ENCODE data around the gene PDS5B.
A peak's percentile ranks its signal among the peaks of the same experiment; 100 is the strongest.
"Not testable (repeated sequence)": the region's sequence is repeated elsewhere in the genome, so short reads cannot be mapped to it uniquely, and the experiment has no call there.

PDS5B gene

DNA sequence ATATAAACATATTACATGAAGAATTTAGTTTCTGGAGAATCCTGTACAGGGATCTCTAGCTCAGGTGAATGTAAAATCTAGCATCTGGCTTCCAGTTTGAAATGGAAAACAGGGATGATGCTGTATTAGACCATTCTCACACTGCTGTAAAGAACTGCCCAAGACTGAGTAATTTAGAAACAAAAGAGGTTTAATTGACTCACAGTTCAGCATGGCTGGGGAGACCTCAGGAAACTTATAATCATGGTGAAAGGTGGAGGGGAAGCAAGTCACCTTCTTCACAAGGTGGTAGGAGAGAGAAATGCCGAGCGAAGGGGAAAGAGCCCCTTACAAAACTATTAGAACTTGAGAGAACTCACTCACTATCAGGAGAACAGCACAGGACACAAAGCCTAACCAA is 30.6 kb upstream of the PDS5B start:
- H2AFZ ChIP-seq (ENCODE audit: low read length, unreplicated experiment), result no peak overlapping the region
- H3K79me2 ChIP-seq (ENCODE audit: control insufficient read depth, insufficient read depth, low read length, unreplicated experiment), result no peaks in the 10 kb centered on the region
- H3K4me1 ChIP-seq (ENCODE audit: control insufficient read depth, insufficient read depth, low read length, unreplicated experiment), result no peaks in the 10 kb centered on the region
- no peak overlapping the region for H3K4me3 ChIP-seq (ENCODE audit: low read depth, low read length)
- no peaks in the 10 kb centered on the region for H3K36me3 ChIP-seq (ENCODE audit: insufficient read depth, low read length)
- no peak overlapping the region for H3K27ac ChIP-seq (ENCODE audit: low read depth, low read length)
- H3K27me3 ChIP-seq (ENCODE audit: insufficient read depth, low read length), result no peaks in the 10 kb centered on the region

DNA sequence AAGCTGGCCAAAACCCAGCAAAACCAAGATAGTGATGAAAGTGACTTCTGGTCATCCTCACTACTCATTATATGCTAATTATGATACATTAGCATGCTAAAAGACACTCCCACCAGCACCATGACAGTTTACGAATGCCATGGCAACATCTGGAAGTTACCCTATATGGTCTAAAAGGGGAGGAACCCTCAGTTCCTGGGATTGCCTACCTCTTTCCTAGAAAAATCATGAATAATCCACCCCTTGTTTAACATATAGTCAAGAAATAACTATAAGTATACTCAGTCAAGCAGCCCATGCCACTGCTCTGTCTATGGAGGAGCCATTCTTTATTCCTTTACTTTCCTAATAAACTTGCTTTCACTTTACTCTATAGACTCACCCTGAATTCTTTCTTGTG is 25.4 kb upstream of the PDS5B start:
- not testable (repeated sequence) for H3K36me3 ChIP-seq (ENCODE audit: insufficient read depth, low read length); H3K4me3 ChIP-seq (ENCODE audit: low read depth, low read length); H3K27me3 ChIP-seq (ENCODE audit: insufficient read depth, low read length); H3K4me1 ChIP-seq (ENCODE audit: control insufficient read depth, insufficient read depth, low read length, unreplicated experiment); H3K79me2 ChIP-seq (ENCODE audit: control insufficient read depth, insufficient read depth, low read length, unreplicated experiment); H2AFZ ChIP-seq (ENCODE audit: low read length, unreplicated experiment); H3K27ac ChIP-seq (ENCODE audit: low read depth, low read length)

DNA sequence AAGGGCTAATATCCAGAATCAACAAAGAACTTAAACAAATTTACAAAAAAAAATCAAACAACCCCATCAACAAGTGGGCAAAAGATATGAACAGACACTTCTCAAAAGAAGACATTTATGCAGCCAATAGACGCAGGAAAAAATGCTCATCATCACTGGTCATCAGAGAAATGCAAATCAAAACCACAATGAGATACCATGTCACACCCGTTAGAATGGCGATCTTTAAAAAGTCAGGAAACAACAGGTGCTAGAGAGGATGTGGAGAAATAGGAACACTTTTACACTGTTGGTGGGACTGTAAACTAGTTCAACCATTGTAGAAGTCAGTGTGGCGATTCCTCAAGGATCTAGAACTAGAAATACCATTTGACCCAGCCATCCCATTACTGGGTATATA is 10.6 kb upstream of the PDS5B start:
- not testable (repeated sequence) for H3K79me2 ChIP-seq (ENCODE audit: control insufficient read depth, insufficient read depth, low read length, unreplicated experiment); H2AFZ ChIP-seq (ENCODE audit: low read length, unreplicated experiment); H3K4me1 ChIP-seq (ENCODE audit: control insufficient read depth, insufficient read depth, low read length, unreplicated experiment); H3K4me3 ChIP-seq (ENCODE audit: low read depth, low read length); H3K27me3 ChIP-seq (ENCODE audit: insufficient read depth, low read length); H3K27ac ChIP-seq (ENCODE audit: low read depth, low read length); H3K36me3 ChIP-seq (ENCODE audit: insufficient read depth, low read length)

DNA sequence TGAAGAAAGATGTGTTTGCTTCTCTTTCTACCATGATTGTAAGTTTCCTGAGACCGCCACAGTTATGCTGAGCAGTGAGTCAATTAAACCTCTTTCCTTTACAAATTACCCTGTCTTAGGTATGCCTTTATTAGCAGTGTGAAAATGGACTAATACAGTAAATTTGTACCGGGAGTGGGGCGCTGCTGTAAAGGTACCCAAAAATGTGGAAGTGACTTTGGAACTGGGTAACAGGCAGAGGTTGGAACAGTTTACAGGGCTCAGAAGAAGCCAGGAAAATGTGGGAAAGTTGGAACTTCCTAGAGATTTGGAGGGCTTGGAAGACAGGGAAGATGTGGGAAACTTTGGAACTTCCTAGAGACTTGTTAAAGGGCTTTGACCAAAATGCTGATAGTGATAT is 9.2 kb upstream of the PDS5B start:
- no peaks in the 10 kb centered on the region for H3K27me3 ChIP-seq (ENCODE audit: insufficient read depth, low read length)
- no peaks in the 10 kb centered on the region for H3K79me2 ChIP-seq (ENCODE audit: control insufficient read depth, insufficient read depth, low read length, unreplicated experiment)
- no peak overlapping the region for H2AFZ ChIP-seq (ENCODE audit: low read length, unreplicated experiment)
- no peak overlapping the region for H3K4me3 ChIP-seq (ENCODE audit: low read depth, low read length)
- no peaks in the 10 kb centered on the region for H3K4me1 ChIP-seq (ENCODE audit: control insufficient read depth, insufficient read depth, low read length, unreplicated experiment)
- H3K36me3 ChIP-seq (ENCODE audit: insufficient read depth, low read length), result no peaks in the 10 kb centered on the region
- no peak overlapping the region for H3K27ac ChIP-seq (ENCODE audit: low read depth, low read length)

GRCh38 chr13:32581177-32581786 is 5.0 kb upstream of the PDS5B start:
- Histone ChIP-seq H2AFZ (ENCODE audit: low read length, unreplicated experiment) (no peak overlapping the region), H3K36me3 (ENCODE audit: insufficient read depth, low read length) (no peaks in the 10 kb centered on the region), H3K27ac (ENCODE audit: low read depth, low read length) (no peak overlapping the region), H3K27me3 (ENCODE audit: insufficient read depth, low read length) (no peaks in the 10 kb centered on the region), H3K4me1 (ENCODE audit: control insufficient read depth, insufficient read depth, low read length, unreplicated experiment) (peaks cover 6% of the 10 kb centered on the region), H3K4me3 (ENCODE audit: low read depth, low read length) (no peak overlapping the region), H3K79me2 (ENCODE audit: control insufficient read depth, insufficient read depth, low read length, unreplicated experiment) (no peaks in the 10 kb centered on the region)

GRCh38 chr13:32582281-32582680 is 4.0 kb upstream of the PDS5B start:
- peaks cover 3% of the 10 kb centered on the region for H3K79me2 ChIP-seq (ENCODE audit: control insufficient read depth, insufficient read depth, low read length, unreplicated experiment)
- peaks cover 6% of the 10 kb centered on the region for H3K4me1 ChIP-seq (ENCODE audit: control insufficient read depth, insufficient read depth, low read length, unreplicated experiment)
- no peaks in the 10 kb centered on the region for H3K36me3 ChIP-seq (ENCODE audit: insufficient read depth, low read length)
- H2AFZ ChIP-seq (ENCODE audit: low read length, unreplicated experiment), result no peak overlapping the region
- H3K4me3 ChIP-seq (ENCODE audit: low read depth, low read length), result no peak overlapping the region
- H3K27me3 ChIP-seq (ENCODE audit: insufficient read depth, low read length), result no peaks in the 10 kb centered on the region
- no peak overlapping the region for H3K27ac ChIP-seq (ENCODE audit: low read depth, low read length)

GRCh38 chr13:32582991-32583390 is 3.3 kb upstream of the PDS5B start:
- H3K79me2 ChIP-seq (ENCODE audit: control insufficient read depth, insufficient read depth, low read length, unreplicated experiment), result peaks cover 10% of the 10 kb centered on the region
- no peak overlapping the region for H3K27ac ChIP-seq (ENCODE audit: low read depth, low read length)
- H3K4me1 ChIP-seq (ENCODE audit: control insufficient read depth, insufficient read depth, low read length, unreplicated experiment), result peaks cover 6% of the 10 kb centered on the region
- H3K36me3 ChIP-seq (ENCODE audit: insufficient read depth, low read length), result no peaks in the 10 kb centered on the region
- H3K4me3 ChIP-seq (ENCODE audit: low read depth, low read length), result no peak overlapping the region
- H2AFZ ChIP-seq (ENCODE audit: low read length, unreplicated experiment), result no peak overlapping the region
- no peaks in the 10 kb centered on the region for H3K27me3 ChIP-seq (ENCODE audit: insufficient read depth, low read length)

- peaks cover 27% of the 10 kb centered on the region for H3K4me1 ChIP-seq (ENCODE audit: control insufficient read depth, insufficient read depth, low read length, unreplicated experiment)
- peaks cover 36% of the 10 kb centered on the region for H3K79me2 ChIP-seq (ENCODE audit: control insufficient read depth, insufficient read depth, low read length, unreplicated experiment)
- H3K4me3 ChIP-seq (ENCODE audit: low read depth, low read length), result peak overlapping the region; percentile 85
- no peaks in the 10 kb centered on the region for H3K27me3 ChIP-seq (ENCODE audit: insufficient read depth, low read length)
- H2AFZ ChIP-seq (ENCODE audit: low read length, unreplicated experiment), result peak overlapping the region; percentile 88
- no peak overlapping the region for H3K27ac ChIP-seq (ENCODE audit: low read depth, low read length)
- H3K36me3 ChIP-seq (ENCODE audit: insufficient read depth, low read length), result no peaks in the 10 kb centered on the region
Measured at GRCh38 chr13:32585550-32586079, 637 bp upstream of the PDS5B start.

- H3K36me3 ChIP-seq (ENCODE audit: insufficient read depth, low read length), result no peaks in the 10 kb centered on the region
- peak overlapping the region; percentile 91 for H2AFZ ChIP-seq (ENCODE audit: low read length, unreplicated experiment)
- peaks cover 51% of the 10 kb centered on the region for H3K79me2 ChIP-seq (ENCODE audit: control insufficient read depth, insufficient read depth, low read length, unreplicated experiment)
- H3K27me3 ChIP-seq (ENCODE audit: insufficient read depth, low read length), result no peaks in the 10 kb centered on the region
- peak overlapping the region; percentile 97 for H3K4me3 ChIP-seq (ENCODE audit: low read depth, low read length)
- peak overlapping the region; percentile 68 for H3K27ac ChIP-seq (ENCODE audit: low read depth, low read length)
- H3K4me1 ChIP-seq (ENCODE audit: control insufficient read depth, insufficient read depth, low read length, unreplicated experiment), result peaks cover 27% of the 10 kb centered on the region
Measured at GRCh38 chr13:32587011-32587810, 959 bp downstream of the PDS5B start.

DNA sequence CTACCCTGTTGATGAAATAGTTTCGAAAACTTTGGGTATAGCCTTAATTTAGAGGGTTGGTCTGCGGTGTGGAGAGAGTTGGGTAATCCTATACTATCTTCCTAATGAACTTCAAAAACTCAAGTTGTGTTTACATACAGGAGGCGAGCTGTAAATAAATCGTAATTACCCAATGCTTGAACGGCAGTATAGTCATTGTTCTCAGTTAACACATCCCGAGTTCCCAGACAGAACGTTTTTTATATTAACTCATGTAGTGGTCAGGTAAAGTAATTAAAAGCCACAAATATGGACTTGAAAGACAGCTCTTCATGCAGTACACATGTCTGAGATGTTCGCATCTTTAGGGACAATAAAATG is 1.5 kb downstream of the PDS5B start:
- Histone ChIP-seq H3K79me2 (ENCODE audit: control insufficient read depth, insufficient read depth, low read length, unreplicated experiment) (peaks cover 57% of the 10 kb centered on the region), H3K27ac (ENCODE audit: low read depth, low read length) (peak overlapping the region; percentile 68), H2AFZ (ENCODE audit: low read length, unreplicated experiment) (peak overlapping the region; percentile 91)

GRCh38 chr13:32588736-32589135 is 2.5 kb downstream of the PDS5B start:
- H3K27me3 ChIP-seq (ENCODE audit: insufficient read depth, low read length), result no peaks in the 10 kb centered on the region
- no peak overlapping the region for H2AFZ ChIP-seq (ENCODE audit: low read length, unreplicated experiment)
- peaks cover 27% of the 10 kb centered on the region for H3K4me1 ChIP-seq (ENCODE audit: control insufficient read depth, insufficient read depth, low read length, unreplicated experiment)
- H3K4me3 ChIP-seq (ENCODE audit: low read depth, low read length), result peak overlapping the region; percentile 97
- H3K79me2 ChIP-seq (ENCODE audit: control insufficient read depth, insufficient read depth, low read length, unreplicated experiment), result peaks cover 66% of the 10 kb centered on the region
- H3K27ac ChIP-seq (ENCODE audit: low read depth, low read length), result no peak overlapping the region
- H3K36me3 ChIP-seq (ENCODE audit: insufficient read depth, low read length), result no peaks in the 10 kb centered on the region

More for the DNA sequence above, 1.5 kb downstream of the PDS5B start:
- Histone ChIP-seq H3K27me3 (ENCODE audit: insufficient read depth, low read length) (no peaks in the 10 kb centered on the region), H3K4me1 (ENCODE audit: control insufficient read depth, insufficient read depth, low read length, unreplicated experiment) (peaks cover 27% of the 10 kb centered on the region), H3K36me3 (ENCODE audit: insufficient read depth, low read length) (no peaks in the 10 kb centered on the region), H3K4me3 (ENCODE audit: low read depth, low read length) (peak overlapping the region; percentile 97)

Data from ACC112 (cell line).